OCI-LY7 (cell line): Measurements from ENCODE around the gene ROM1. TPM values are rescaled to one million over a fixed set of nuclear protein-coding genes. Genes with fewer than 3 reads are reported as not detected.

Source experiments
- BruUV-seq: library from RNA; stranded (reverse); fragments of 400-500 nt; replicated peaks from 2 replicates; lab custom pipeline; 2021; lab: Mats Ljungman, UMichigan
- CTCF ChIA-PET: fragments of 300-600 bp; sonication (Branson Sonifier 250); formaldehyde crosslinking; loops from one replicate; lab custom pipeline; 2022; ENCODE audit warnings: antibody characterized with exemption; ENCODE audit not compliant: unreplicated experiment; lab: Charles Lee
- POLR2A ChIA-PET: fragments of 300-600 bp; sonication (Branson Sonifier 250); formaldehyde crosslinking; loops from one replicate; lab custom pipeline; 2022; ENCODE audit warnings: antibody characterized with exemption; lab: Charles Lee
- DNase-seq: peaks from one replicate; pipeline ENCODE4 v3.0.0-alpha.2; 2015; ENCODE audit warnings: low spot score
- H2AFZ ChIP-seq: fragments of 200-600 bp; sonication (generic), shearing (Covaris generic); 2 replicates; pipeline ENCODE4 v1.6.1; 2014; ENCODE audit warnings: mild to moderate bottlenecking, antibody characterized with exemption, low read length, moderate library complexity
- H3K27ac ChIP-seq: fragments of 200-600 bp; sonication (generic); 2 replicates; pipeline ENCODE4 v1.5.1; 2014; ENCODE audit warnings: mixed run types, low read depth, mild to moderate bottlenecking, moderate library complexity, low read length, inconsistent platforms; ENCODE audit not compliant: poor library complexity, severe bottlenecking
- H3K36me3 ChIP-seq: fragments of 200-600 bp; sonication (generic); 2 replicates; pipeline ENCODE4 v1.6.1; 2014; ENCODE audit warnings: mild to moderate bottlenecking, antibody characterized with exemption, low read length, moderate library complexity, mixed read lengths; ENCODE audit not compliant: insufficient read depth
- H3K4me1 ChIP-seq: fragments of 200-600 bp; sonication (generic); 2 replicates; pipeline ENCODE4 v1.5.1; 2014; ENCODE audit warnings: mild to moderate bottlenecking, low read length; ENCODE audit not compliant: insufficient read depth, poor library complexity, severe bottlenecking
- H3K4me2 ChIP-seq: fragments of 200-600 bp; sonication (generic); 2 replicates; pipeline ENCODE4 v1.6.1; 2014; ENCODE audit warnings: mild to moderate bottlenecking, low read length
- H3K4me3 ChIP-seq: fragments of 200-600 bp; sonication (generic); 2 replicates; pipeline ENCODE4 v1.5.1; 2014; ENCODE audit warnings: mild to moderate bottlenecking, low read depth, low read length; ENCODE audit not compliant: poor library complexity, severe bottlenecking
- H3K79me2 ChIP-seq: fragments of 200-600 bp; sonication (generic); 2 replicates; pipeline ENCODE4 v1.6.1; 2016; ENCODE audit warnings: low read depth, mild to moderate bottlenecking, low read length, moderate library complexity, mixed read lengths; ENCODE audit not compliant: insufficient read depth
- H3K9me2 ChIP-seq: fragments of 200-600 bp; sonication (generic); 2 replicates; pipeline ENCODE4 v1.6.1; 2016; ENCODE audit warnings: mild to moderate bottlenecking, low read length, mixed read lengths; ENCODE audit not compliant: insufficient read depth
- H3K9me3 ChIP-seq: fragments of 200-600 bp; sonication (generic); 2 replicates; pipeline ENCODE4 v1.6.1; 2014; ENCODE audit warnings: mild to moderate bottlenecking, mixed run types, low read length, mixed read lengths
- H4K20me1 ChIP-seq: fragments of 200-600 bp; sonication (generic); 2 replicates; pipeline ENCODE4 v1.6.1; 2014; ENCODE audit warnings: mild to moderate bottlenecking, antibody characterized with exemption, low read length, moderate library complexity, mixed read lengths; ENCODE audit not compliant: insufficient read depth
- EZH2phosphoT487 ChIP-seq: fragments of 200-600 bp; sonication (generic); IDR thresholded peaks from 2 replicates; pipeline ENCODE4 v1.6.1; 2018; ENCODE audit warnings: low read depth, borderline replicate concordance, mild to moderate bottlenecking, mixed run types, antibody characterized with exemption, low read length, moderate library complexity, mixed read lengths
- intact Hi-C: fragments of 100-400 bp; cut with micrococcal nuclease; formaldehyde crosslinking; loops from one replicate; pipeline ENCODE4 v1.10.0; 2022; ENCODE audit not compliant: unreplicated experiment
- total RNA-seq, 2 experiments: library from RNA; depleted of rRNA in 1 of 2; stranded (reverse); fragments of >200 nt in 1 of 2; shearing (Covaris generic) in 1 of 2; gene quantifications; 2 replicates each; pipeline ENCODE4 v1.2.3, GENCODE V29; 2014 to 2022
- TF ChIP-seq, protein P1 (sequence below): fragments of 200-600 bp; sonication (generic); conservative IDR thresholded peaks from 2 replicates; pipeline ENCODE4 v1.5.1; 2014; ENCODE audit warnings: mild to moderate bottlenecking, antibody characterized with exemption, low read length, moderate library complexity, mixed read lengths

The ROM1 gene
- total RNA-seq, 2 experiments from 2014 or later = 0.69 to 2.5 TPM

DNA sequence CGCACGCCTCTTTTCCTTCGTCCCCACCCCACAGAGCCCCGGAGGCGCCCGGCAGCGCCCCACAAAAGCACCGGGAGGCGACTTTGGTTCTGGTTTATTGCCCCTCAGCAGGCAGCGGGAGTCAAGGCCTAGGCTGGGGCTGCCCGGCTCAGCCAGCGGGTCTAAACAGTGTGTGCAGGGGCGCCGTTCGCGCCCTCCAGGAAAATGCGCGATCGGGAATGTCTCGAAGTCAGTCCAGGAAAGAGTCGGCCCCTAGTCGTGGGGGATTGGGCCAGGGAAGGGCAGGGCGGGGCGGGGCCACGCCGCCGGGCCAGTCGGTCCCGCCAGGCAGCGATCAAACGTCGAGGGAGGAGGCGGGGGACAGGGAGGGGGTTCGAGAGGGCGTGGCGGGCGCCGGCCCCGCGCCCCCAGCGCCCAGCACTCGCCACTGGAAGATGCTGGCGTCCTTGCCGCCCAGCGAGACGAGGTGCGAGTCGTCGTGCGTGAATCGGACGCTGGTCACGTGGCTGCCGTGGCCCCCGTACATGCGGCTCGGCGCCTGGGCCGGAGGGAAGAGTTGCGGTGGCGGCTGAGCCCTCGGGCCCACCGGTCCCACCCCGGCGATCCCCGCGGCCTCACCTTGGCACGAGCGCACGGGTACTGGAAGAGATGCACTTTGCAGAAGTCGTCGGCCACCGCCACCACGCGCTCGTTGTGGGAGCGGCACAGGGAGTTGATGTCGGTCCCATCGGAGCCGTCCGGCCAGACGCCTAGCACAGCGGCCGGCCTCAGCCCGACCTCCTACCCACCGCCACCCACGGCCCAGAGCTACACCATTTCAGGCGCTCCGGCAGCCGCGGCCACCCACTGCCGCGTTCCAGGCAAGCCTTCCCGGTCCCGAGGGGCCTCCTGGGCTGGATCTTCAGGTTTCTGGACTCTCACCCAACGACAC, 10.7 kb upstream of the ROM1 start:
- DNase-seq = no peak
- CTCF ChIA-PET = interaction anchor here (0.7 to 1.0 kb wide), 2 partner anchors 9 to 11 kb away, joined by 3 to 4 read pairs; partner anchors contain the start of gene TUT1
- H3K36me3 ChIP-seq = peaks cover 80% of the 10 kb centered on the region

DNA sequence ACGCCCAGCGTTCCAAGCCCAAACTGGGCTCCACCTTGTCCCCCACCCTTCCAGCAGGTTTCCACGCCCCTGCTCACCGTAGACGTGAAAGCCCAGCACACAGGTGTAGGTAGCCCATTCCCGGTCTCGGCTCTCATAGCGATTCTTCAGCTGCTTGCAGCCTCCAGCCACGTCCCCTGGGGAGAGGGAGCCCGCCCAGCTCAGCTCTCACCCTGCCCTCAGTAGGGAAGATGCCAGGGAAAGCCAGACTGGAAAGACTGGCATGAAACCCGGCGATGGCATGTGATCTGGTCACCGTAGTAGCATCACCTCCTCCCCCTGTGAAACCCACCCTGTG, 10.0 kb upstream of the ROM1 start:
- no peak overlapping the region for H3K4me2 ChIP-seq
- no peaks in the 10 kb centered on the region for H3K9me2 ChIP-seq
- BruUV-seq = no TSS peak
- H3K27ac ChIP-seq = no peak overlapping the region
- peaks cover 32% of the 10 kb centered on the region for H3K79me2 ChIP-seq
- POLR2A ChIA-PET = interaction anchor here (1.6 kb wide), 1 partner anchor 11 kb away, joined by 4 read pairs; no protein-coding TSS in a partner anchor
- H4K20me1 ChIP-seq = peaks cover 9% of the 10 kb centered on the region; the same call in 1 of the 2 replicates
- CTCF ChIA-PET = no interaction called here
- intact Hi-C loops = no loop called here
- H3K4me3 ChIP-seq = no peak overlapping the region
- peaks cover 38% of the 10 kb centered on the region for H3K4me1 ChIP-seq
- TF ChIP-seq, protein P1, sequence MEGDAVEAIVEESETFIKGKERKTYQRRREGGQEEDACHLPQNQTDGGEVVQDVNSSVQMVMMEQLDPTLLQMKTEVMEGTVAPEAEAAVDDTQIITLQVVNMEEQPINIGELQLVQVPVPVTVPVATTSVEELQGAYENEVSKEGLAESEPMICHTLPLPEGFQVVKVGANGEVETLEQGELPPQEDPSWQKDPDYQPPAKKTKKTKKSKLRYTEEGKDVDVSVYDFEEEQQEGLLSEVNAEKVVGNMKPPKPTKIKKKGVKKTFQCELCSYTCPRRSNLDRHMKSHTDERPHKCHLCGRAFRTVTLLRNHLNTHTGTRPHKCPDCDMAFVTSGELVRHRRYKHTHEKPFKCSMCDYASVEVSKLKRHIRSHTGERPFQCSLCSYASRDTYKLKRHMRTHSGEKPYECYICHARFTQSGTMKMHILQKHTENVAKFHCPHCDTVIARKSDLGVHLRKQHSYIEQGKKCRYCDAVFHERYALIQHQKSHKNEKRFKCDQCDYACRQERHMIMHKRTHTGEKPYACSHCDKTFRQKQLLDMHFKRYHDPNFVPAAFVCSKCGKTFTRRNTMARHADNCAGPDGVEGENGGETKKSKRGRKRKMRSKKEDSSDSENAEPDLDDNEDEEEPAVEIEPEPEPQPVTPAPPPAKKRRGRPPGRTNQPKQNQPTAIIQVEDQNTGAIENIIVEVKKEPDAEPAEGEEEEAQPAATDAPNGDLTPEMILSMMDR = no peak
- TF ChIP-seq EZH2phosphoT487 = no peak
- no peak for DNase-seq
- no peaks in the 10 kb centered on the region for H3K9me3 ChIP-seq
- peaks cover 76% of the 10 kb centered on the region for H3K36me3 ChIP-seq
- H2AFZ ChIP-seq = no peak overlapping the region

More for the DNA sequence above, 10.7 kb upstream of the ROM1 start:
- no peaks in the 10 kb centered on the region for H3K9me3 ChIP-seq
- H3K4me2 ChIP-seq = peak overlapping the region; percentile 54
- POLR2A ChIA-PET = interaction anchor here (0.6 to 2.5 kb wide), 7 partner anchors 9 to 229 kb away, joined by 3 to 37 read pairs (median 4); partner anchors contain the start of genes B3GAT3, STX5, TUT1 and UQCC3
- peak overlapping the region; percentile 21 for H3K4me3 ChIP-seq
- TF ChIP-seq EZH2phosphoT487 = no peak
- TF ChIP-seq, protein P1 = no peak
- H4K20me1 ChIP-seq = peaks cover 9% of the 10 kb centered on the region; the same call in 1 of the 2 replicates
- no peaks in the 10 kb centered on the region for H3K9me2 ChIP-seq
- peaks cover 31% of the 10 kb centered on the region for H3K4me1 ChIP-seq
- intact Hi-C loops = no loop called here
- no TSS peak for BruUV-seq
- H3K27ac ChIP-seq = peak overlapping the region; percentile 11
- no peak overlapping the region for H2AFZ ChIP-seq
- peaks cover 37% of the 10 kb centered on the region for H3K79me2 ChIP-seq
